NCI-H524 treated with DMSO at 0.1 percent for 48 hours (cell line): ENCODE measurements around the gene SPRED3.
"Not testable (repeated sequence)": the region's sequence is repeated elsewhere in the genome, so short reads cannot be mapped to it uniquely, and the experiment has no call there.

Experiments used
- DNase-seq: peaks from one replicate; lab custom pipeline; 2025; lab: John Stamatoyannopoulos, UW

The SPRED3 gene

GRCh38 chr19:38388349-38389100 is at the start of gene SPRED3:
TSS of gene SPRED3 (plus strand) at chr19:38388697. CDS start at chr19:38390303, 1,606 bp downstream.
- DNase-seq: no peak

DNA sequence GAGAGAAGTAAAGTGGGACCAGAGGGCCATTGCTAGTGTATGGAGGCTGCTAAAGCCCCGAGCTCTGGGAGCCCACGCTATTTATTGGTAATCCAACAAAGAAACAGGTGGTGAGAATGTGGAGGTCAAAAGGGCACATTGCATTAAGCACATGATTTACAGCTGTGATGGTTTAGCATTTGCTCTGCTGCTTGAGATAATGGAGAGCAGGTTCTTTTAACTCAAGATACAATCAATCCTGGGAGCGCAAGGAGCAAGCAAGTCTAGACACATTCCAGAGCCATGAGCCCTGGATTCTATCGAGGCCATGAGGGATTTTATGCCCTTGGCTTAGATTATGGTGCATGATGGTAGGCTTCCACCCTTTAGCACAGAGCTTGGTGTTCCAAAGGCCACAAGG is 49.5 kb upstream of the SPRED3 start:
- peak; percentile 46 for DNase-seq

- DNase-seq: no peak
Measured at GRCh38 chr19:38340927-38341326, 47.6 kb upstream of the SPRED3 start.

DNA sequence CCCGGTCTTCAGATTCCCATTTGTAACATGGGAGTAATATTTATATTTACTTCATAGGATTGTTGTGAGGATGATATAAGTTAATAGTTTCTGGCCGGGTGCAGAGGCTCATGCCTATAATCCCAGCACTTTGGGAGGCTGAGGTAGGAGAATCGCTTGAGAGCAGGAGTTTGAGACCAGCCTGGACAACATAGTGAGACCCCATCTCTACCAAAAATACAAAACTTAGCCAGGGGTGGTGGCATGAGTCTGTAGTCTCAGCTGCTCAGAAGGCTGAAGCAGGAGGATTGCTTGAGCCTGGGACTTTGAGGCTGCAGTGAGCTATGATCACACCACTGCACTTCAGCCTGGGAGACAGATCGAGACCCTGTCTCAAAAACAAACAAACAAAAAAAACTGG is 41.7 kb upstream of the SPRED3 start:
- no peak for DNase-seq

- no peak for DNase-seq
Measured at GRCh38 chr19:38350883-38351282, 37.6 kb upstream of the SPRED3 start.

GRCh38 chr19:38351865-38352395 is 36.6 kb upstream of the SPRED3 start:
- peak; percentile 63 for DNase-seq

DNA sequence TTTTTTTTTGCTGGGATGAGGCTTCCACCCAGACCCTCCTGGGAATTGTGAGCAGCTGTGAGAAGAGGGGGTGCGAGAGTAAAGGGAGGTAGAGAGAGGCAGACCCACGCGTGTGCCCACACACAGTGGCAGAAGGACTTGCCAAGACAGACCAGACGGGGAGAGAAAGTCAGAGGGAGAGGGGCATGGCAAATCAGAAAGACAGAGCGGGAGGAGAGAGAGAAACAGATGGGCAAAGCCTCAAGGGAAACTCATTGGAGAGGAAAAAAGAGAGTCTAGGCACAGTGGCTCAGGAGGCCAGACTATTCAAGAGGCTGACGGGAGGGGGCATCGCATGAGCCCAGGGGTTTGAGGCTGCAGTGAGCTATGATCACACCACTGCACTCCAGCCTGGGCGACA is 35.9 kb upstream of the SPRED3 start:
- peak; percentile 61 for DNase-seq

- DNase-seq: no peak
Measured at GRCh38 chr19:38355728-38356725, 32.5 kb upstream of the SPRED3 start.

DNA sequence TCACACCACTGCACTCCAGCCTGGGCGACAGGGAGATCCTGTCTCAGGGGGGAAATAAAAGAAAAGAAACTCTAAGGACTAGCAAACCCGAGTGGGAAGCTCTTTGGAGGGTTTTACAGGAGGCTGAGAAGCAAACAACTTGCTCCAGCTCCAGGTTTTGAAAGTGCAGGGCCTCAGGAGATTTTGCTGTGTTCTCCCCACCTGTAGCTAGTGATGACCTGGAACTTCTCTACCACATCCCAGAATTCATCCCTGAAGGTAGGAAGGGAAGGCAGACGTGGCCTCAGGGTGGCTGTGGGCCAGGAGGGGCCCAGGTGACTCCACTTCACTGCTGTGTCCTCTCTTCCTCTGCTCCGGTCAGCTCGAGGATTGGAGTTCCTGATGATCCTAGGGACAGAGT is 30.4 kb upstream of the SPRED3 start:
- no peak for DNase-seq

DNA sequence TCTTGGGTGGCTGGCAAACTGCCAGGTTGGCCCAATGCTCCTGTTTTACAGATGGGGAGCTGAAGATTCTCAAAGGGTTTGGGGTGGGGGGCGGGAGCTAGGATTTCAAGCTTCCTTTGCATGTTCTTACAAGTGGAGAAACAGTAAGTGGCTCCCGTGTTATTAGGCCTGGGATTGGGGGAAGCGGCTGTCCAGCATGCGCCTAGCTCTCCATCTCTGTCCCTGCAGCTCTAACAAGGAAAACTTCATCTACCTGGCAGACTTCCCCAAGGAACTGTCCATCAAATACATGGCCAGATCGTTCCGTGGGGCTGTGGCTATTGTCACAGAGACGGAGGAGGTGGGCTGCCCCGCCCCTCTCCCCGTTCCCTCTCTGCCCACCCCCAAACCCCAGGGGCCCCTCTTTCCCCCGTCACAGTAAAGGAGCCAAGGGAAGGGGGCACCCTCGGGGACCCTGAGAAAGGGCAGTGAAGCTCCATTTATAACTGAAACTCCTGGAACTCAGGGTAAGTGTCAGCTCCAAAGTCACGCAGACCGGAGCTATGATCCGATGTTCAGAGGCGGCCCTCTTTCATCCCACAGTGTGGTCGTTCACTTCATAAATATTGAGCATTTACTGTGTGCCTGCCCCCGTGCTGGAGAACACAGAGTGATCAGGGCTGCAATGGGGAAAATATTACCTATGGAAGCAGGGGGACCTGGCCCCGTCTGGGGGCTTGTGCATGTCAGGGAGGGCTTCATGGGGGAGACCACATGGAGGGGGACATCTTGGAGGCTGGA is 29.1 kb upstream of the SPRED3 start:
- no peak for DNase-seq

DNA sequence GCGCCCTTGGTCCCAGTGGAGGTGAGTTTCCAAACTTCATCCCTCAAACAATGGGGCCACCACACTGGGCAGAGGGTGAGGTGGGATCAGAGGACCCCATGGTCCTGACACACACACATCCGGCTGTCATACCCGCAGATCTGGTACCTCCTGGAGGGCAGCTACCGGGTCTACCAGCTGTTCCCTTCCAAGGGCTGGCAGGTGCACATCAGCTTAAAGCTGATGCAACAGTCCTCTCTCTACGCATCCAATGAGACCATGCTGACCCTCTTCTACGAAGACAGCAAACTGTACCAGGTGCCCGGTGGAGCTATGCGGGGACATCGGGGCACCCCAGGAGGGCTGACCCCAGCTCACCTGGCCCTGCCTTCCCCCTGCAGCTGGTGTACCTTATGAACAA is 28.1 kb upstream of the SPRED3 start:
- no peak for DNase-seq

DNA sequence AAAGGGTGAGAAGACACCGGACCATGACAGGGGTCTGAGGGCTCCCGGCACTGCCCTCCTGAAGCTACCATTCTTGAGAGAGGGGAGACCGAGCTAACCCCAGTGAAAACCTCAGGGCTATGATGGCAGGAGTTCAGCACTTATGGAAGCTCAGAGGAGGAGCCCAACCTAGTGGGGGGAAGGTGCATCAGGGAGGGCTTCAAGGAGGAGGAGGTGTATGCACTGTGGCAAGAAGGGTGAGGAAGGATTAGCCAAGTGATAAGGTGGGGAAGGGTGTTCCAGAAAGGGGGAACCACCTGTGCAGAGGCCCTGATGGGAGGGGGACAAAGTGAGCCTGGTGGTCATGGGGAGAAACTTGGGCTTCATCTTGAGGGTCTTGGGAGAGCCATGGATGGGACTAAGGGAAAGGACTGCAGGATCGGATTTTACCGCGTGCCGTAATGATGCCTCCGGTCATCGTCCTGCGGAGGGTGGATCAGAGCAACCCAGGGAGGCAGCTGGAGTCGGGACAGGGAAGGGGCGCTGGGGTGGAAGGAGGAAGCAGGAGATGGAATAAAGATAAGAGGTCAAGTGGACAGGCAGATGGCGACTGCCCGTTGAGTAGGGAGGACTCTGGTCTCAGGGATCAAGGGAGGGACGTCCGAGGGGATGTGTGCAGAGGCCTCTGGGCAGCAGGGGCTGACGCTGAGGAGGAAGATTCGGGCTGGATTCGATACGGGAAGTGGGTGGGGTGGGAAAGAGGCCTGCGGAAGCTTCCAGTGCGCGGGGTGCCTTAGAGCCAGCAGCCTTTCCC is 27.5 kb upstream of the SPRED3 start:
- no peak for DNase-seq

DNA sequence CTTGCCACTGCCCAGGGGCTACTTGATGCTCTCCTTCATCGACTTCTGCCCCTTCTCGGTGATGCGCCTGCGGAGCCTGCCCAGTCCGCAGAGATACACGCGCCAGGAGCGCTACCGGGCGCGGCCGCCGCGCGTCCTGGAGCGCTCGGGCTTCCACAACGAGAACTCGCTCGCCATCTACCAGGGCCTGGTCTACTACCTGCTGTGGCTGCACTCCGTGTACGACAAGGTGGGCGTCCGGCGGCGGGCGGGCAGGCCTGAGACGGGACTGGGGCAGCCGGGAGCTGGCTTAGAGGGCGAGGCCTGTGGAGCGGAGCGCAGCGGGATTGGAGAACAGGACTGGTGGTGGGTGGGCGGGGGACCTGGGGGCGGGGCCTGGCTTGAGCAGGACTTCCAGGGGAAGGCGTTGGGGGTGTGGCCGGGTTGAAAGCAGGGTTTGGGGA is 26.8 kb upstream of the SPRED3 start:
- DNase-seq: no peak

DNA sequence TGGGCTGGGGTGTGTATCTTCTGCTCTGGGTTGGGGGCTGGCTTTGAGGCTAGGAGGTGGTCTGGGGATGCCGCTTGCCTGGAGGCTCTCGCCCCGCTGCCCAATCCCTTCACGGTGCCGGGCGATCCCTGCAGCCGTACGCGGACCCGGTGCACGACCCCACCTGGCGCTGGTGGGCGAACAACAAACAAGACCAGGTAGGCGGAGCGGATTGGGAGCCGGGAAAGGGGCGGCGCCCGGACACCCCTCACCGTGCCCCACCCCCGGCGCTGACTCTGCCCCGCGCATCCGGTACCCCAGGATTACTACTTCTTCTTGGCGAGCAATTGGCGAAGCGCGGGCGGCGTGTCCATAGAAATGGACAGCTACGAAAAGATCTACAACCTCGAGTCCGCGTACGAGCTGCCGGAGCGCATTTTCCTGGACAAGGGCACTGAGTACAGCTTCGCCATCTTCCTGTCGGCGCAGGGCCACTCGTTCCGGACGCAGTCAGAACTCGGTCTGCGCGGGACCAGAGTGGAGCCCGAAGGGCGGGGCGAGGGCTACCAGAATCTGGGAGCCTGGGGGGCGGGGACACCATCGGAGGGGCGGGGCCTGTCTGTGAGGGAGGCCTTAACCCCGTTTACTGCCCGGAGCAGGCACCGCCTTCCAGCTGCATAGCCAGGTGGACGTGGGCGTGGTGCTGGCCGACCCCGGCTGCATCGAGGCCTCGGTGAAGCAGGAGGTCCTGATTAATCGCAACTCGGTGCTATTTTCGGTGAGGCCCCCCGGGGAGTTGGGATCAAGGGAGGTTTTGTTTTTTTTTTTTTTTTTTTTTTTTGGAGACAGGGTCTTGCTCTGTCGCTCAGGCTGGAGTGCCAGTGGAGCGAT is 26.2 kb upstream of the SPRED3 start:
- DNase-seq: peak; percentile 17

DNA sequence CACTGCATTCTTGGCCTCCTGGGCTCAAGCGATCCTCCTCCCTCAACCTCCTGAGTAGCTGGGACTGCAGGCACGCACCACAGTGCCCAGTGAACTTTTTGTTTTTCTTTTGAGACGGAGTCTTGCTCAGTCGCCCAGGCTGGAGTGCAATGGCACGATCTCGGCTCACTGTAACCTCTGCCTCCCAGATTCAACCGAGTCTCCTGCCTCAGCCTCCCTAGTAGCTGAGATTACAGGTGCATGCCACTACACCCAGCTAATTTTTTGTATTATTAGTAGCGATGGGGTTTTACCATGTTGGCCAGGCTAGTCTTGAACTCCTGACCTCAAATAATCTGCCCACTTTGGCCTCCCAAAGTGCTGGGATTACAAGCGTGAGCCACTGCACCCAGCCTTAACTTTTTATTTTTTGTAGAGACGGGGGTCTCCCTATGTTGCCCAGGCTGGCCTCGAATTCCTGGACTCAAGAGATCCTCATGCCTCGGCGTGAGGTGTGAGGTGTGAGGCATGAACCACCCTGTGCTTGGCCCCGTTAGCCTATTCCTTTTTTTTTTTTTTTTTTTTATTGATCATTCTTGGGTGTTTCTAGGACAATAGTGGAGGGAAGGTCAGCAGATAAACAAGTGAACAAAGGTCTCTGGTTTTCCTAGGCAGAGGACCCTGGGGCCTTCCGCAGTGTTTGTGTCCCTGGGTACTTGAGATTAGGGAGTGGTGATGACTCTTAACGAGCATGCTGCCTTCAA is 25.4 kb upstream of the SPRED3 start:
- DNase-seq: not testable (repeated sequence)

- no peak for DNase-seq
Measured at GRCh38 chr19:38367041-38367440, 21.5 kb upstream of the SPRED3 start.

GRCh38 chr19:38369584-38369983 is 18.9 kb upstream of the SPRED3 start:
- DNase-seq: no peak

- no peak for DNase-seq
Measured at GRCh38 chr19:38370299-38370698, 18.2 kb upstream of the SPRED3 start.

GRCh38 chr19:38371081-38371480 is 17.4 kb upstream of the SPRED3 start:
- DNase-seq: no peak
